Measurements from ENCODE around the gene PDGFC. TPM values are rescaled to one million over a fixed set of nuclear protein-coding genes. Genes with fewer than 3 reads are reported as not detected.

The PDGFC gene
- total and polyA plus RNA-seq, 2 of the 13 experiments (the other 11 are each of a cell fraction or from before 2014, with no cell fraction given): 4.6 to 9.1 TPM

DNA sequence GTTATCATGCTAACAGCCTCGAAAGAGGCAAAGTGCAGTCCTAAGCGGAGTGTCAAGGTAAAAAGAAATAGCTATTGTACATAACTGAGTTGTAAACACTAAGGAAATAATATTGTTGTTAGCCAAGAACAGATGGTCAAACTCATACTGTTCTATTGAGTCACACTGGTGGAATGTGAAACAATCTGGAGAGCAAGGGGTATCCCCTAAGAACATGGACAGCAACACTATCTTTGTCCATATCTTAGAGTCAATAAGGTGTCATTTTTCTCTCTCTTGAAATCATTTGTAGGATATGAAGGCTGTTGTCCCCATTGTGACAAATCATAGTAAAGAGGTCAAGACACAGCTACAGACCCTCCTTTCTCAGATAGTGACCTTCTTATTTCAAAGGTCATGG lies 4.5 kb upstream of the PDGFC start:
- WGBS (ENCODE audit: low lambda C conversion rate): 0% methylated on average over 2 of the region's 2 CpGs
- ATAC-seq: no peak
- ChIA-PET CTCF (ENCODE audit: low intra/inter-chr PET ratio, low total read pairs) (no interaction called here), POLR2A (no interaction called here)
- Histone ChIP-seq H3K4me3 (replicated peaks in 1 of 3; ENCODE audit: insufficient read depth in 1 of 3, low read depth in 2 of 3, low read length in 3 of 3) (no peak overlapping the region), H3K27ac (ENCODE audit: extremely low read length, insufficient read depth, low read length) (no peak overlapping the region), H3K9me3 (ENCODE audit: low read length) (no peaks in the 10 kb centered on the region), H4K20me1 (ENCODE audit: insufficient read depth, low read length) (no peaks in the 10 kb centered on the region), H3K4me2 (ENCODE audit: low read depth, low read length) (no peak overlapping the region), H3K27me3 (ENCODE audit: control insufficient read depth in 1 of 2, insufficient read depth in 2 of 2, low read length in 2 of 2) (no peaks in the 10 kb centered on the region), H3K9ac (ENCODE audit: insufficient read depth, low read depth, low read length) (no peak overlapping the region), H3K4me1 (ENCODE audit: insufficient read depth, low read length) (peaks cover 32% of the 10 kb centered on the region), H3K36me3 (replicated peaks in 1 of 2; ENCODE audit: control insufficient read depth in 1 of 2, insufficient read depth in 2 of 2, low read length in 2 of 2) (no peaks in the 10 kb centered on the region), H3K79me2 (ENCODE audit: insufficient read depth, low read length) (no peaks in the 10 kb centered on the region), H2AFZ (ENCODE audit: low read length) (no peak overlapping the region)
- no peak for TF ChIP-seq SMAD3 (CRISPR knock-in tag; IDR thresholded peaks at IDR 0.05)
- no peak for TF ChIP-seq ZNF530 (CRISPR knock-in tag; IDR thresholded peaks at IDR 0.05; ENCODE audit: low read depth)
- TF ChIP-seq, protein P1, sequence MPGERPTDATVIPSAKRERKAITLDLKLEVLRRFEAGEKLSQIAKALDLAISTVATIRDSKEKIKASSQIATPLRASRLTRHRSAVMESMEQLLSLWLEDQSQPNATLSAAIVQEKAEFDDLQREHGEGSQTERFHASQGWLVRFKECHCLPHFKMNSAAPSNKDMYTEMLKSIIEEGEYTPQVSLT (CRISPR knock-in tag; IDR thresholded peaks at IDR 0.05; ENCODE audit: borderline replicate concordance, low read depth): no peak
- TF ChIP-seq HES4 (CRISPR knock-in tag; IDR thresholded peaks at IDR 0.05; ENCODE audit: borderline replicate concordance): no peak
- TF ChIP-seq ATAD3A (CRISPR knock-in tag; IDR thresholded peaks at IDR 0.05): no peak
- no peak for TF ChIP-seq TAF1 (CRISPR knock-in tag; IDR thresholded peaks at IDR 0.05)
- TF ChIP-seq HOXA7 (CRISPR knock-in tag; IDR thresholded peaks at IDR 0.05): no peak
- TF ChIP-seq, protein P2, sequence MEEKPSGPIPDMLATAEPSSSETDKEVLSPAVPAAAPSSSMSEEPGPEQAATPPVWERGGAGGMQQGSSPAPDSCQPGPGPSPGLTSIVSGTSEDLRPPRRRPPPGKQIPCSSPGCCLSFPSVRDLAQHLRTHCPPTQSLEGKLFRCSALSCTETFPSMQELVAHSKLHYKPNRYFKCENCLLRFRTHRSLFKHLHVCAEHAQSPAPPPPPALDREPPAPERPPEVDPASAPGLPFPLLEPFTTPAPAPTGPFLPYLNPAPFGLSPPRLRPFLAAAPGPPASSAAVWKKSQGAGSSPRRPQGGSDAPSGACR (CRISPR knock-in tag; IDR thresholded peaks at IDR 0.05): no peak
- TF ChIP-seq ZNF24 (IDR thresholded peaks at IDR 0.05): no peak
- no peak for TF ChIP-seq ZZZ3 (CRISPR knock-in tag; IDR thresholded peaks at IDR 0.05; ENCODE audit: borderline replicate concordance)
- TF ChIP-seq TCF7 (IDR thresholded peaks at IDR 0.05; ENCODE audit: low read depth): no peak
- TF ChIP-seq ZNF777 (CRISPR knock-in tag; IDR thresholded peaks at IDR 0.05): no peak
- no peak for TF ChIP-seq ZIK1 (CRISPR knock-in tag; IDR thresholded peaks at IDR 0.05; ENCODE audit: borderline replicate concordance, low read depth)
- no peak for DNase-seq (ENCODE audit: low spot score)
- FAIRE-seq: no peak
- in situ Hi-C loops (cut with HindIII; ENCODE audit: extremely low pct_ligation_motif_present, low pct_unique_long_range_greater_than_20kb): loop anchor here (10.0 kb wide), 3 partner anchors 211 to 501 kb away; no protein-coding TSS in a partner anchor
- BruUV-seq (replicated peaks): no TSS peak
- intact Hi-C loops (cut with micrococcal nuclease; ENCODE audit: unreplicated experiment): loop anchor here (10.0 kb wide), 1 partner anchor 229 kb away; no protein-coding TSS in a partner anchor

All from HepG2 (cell line).